Muscle of back (tissue), 13 donors: Measurements from ENCODE around the gene SEMA6B. TPM values are rescaled to one million over a fixed set of nuclear protein-coding genes. Genes with fewer than 3 reads are reported as not detected.
"Not testable (repeated sequence)": the region's sequence is repeated elsewhere in the genome, so short reads cannot be mapped to it uniquely, and the experiment has no call there.

Experiments used
- DNase-seq, 3 donors: peaks; one replicate each; pipeline versions ENCODE4 v3.0.0 to v3.0.0-alpha.2; 2013
- long read RNA-seq, 9 donors: transcript quantifications; one replicate each; lab custom pipeline, GENCODE V29; 2026
- polyA plus RNA-seq, 10 donors: library from polyadenylated mRNA; unstranded; fragments of 120-200 nt; gene quantifications; one replicate each; pipeline ENCODE4 v1.2.1, GENCODE V29; 2013; ENCODE audit not compliant: insufficient read length in 10 of 10

Gene SEMA6B
- polyA plus RNA-seq = 10 to 100 TPM; 27.5 to 45.9 (median 35.8) TPM
- long read RNA-seq, donor 1, partial matches to known transcripts = 5 of 6 reads
- long read RNA-seq, donor 1, other reads (novel, unspliced or antisense) = 0 of 6 reads
- long read RNA-seq, donor 2, partial matches to known transcripts = 5 of 5 reads
- long read RNA-seq, donor 2, other reads (novel, unspliced or antisense) = 0 of 5 reads
- long read RNA-seq, donor 3 = 0 reads
- long read RNA-seq, donor 4 = 0 reads
- long read RNA-seq, donor 5, partial matches to known transcripts = 13 of 13 reads
- long read RNA-seq, donor 5, other reads (novel, unspliced or antisense) = 0 of 13 reads
- long read RNA-seq, donor 6 = 0 reads
- long read RNA-seq, donor 7, partial matches to known transcripts = 0 of 3 reads
- long read RNA-seq, donor 7, other reads (novel, unspliced or antisense) = 0 of 3 reads
- long read RNA-seq, donor 8 = 0 reads
- long read RNA-seq, donor 9 = 0 reads

- DNase-seq = no peak
These were observed at the start of gene SEMA6B for GRCh38 chr19:4559569-4559968. Gene SEMA6B (minus strand): TSS chr19:4559684. CDS start chr19:4558457, 1,227 bp downstream.

GRCh38 chr19:4606921-4607678 is 47.6 kb upstream of the SEMA6B start:
- DNase-seq = peak; percentile 40 to 89 (median 69)

GRCh38 chr19:4606181-4606580 is 46.7 kb upstream of the SEMA6B start:
- no peak for DNase-seq

GRCh38 chr19:4604912-4605311 is 45.4 kb upstream of the SEMA6B start:
- DNase-seq = no peak

- DNase-seq = no peak
These were observed 43.4 kb upstream of the SEMA6B start for GRCh38 chr19:4602915-4603314.

GRCh38 chr19:4602173-4602788 is 42.8 kb upstream of the SEMA6B start:
- no peak for DNase-seq

GRCh38 chr19:4600893-4601292 is 41.4 kb upstream of the SEMA6B start:
- DNase-seq = no peak

- no peak for DNase-seq
These were observed 40.6 kb upstream of the SEMA6B start for GRCh38 chr19:4600082-4600481.

- DNase-seq = no peak
These were observed 39.2 kb upstream of the SEMA6B start for GRCh38 chr19:4598712-4599111.

- peak in 1 of 3 donors; percentile 66 for DNase-seq
These were observed 38.6 kb upstream of the SEMA6B start for GRCh38 chr19:4597975-4598671.

- DNase-seq = peak in 1 of 3 donors; percentile 37
These were observed 37.9 kb upstream of the SEMA6B start for GRCh38 chr19:4597278-4597974.

- peak in 1 of 3 donors; percentile 54 for DNase-seq
These were observed 36.8 kb upstream of the SEMA6B start for GRCh38 chr19:4596033-4596904.

- DNase-seq = not testable (repeated sequence)
These were observed 35.7 kb upstream of the SEMA6B start for GRCh38 chr19:4595158-4595557.

GRCh38 chr19:4594201-4594600 is 34.7 kb upstream of the SEMA6B start:
- DNase-seq = no peak

- no peak for DNase-seq
These were observed 33.9 kb upstream of the SEMA6B start for GRCh38 chr19:4593409-4593851.

- no peak for DNase-seq
These were observed 33.0 kb upstream of the SEMA6B start for GRCh38 chr19:4592445-4592844.

GRCh38 chr19:4591320-4591719 is 31.8 kb upstream of the SEMA6B start:
- no peak for DNase-seq

GRCh38 chr19:4590559-4590958 is 31.1 kb upstream of the SEMA6B start:
- DNase-seq = no peak

- no peak for DNase-seq
These were observed 30.3 kb upstream of the SEMA6B start for GRCh38 chr19:4589579-4590410.
